Naive thymus-derived CD8-positive, alpha-beta T cell (primary cell): Measurements from ENCODE around the gene TRUB1. TPM values are rescaled to one million over a fixed set of nuclear protein-coding genes. Genes with fewer than 3 reads are reported as not detected.
A peak's percentile ranks its signal among the peaks of the same experiment; 100 is the strongest.

Experiments used
- ATAC-seq, 2 donors: fragments of 150-1000 bp; cut with Tn5 transposase in 1 of 2; sonication (Bioruptor Pico), chemical (Tn5 transposase) in 1 of 2; 1 replicate in 1 of 2; 2 replicates in 1 of 2; pipeline ENCODE4 v1.10.0; 2021; ENCODE audit warnings: mild to moderate bottlenecking in 2 of 2, moderate library complexity in 2 of 2
- POLR2A ChIA-PET: fragments of 350-600 bp; sonication (Branson Sonifier 250); formaldehyde crosslinking; loops from one replicate; lab custom pipeline; 2021; ENCODE audit warnings: antibody characterized with exemption; lab: Charles Lee
- DNase-seq, 10 donors: peaks; one replicate each; pipeline versions ENCODE4 v3.0.0 to v3.0.0-alpha.2; 2020 to 2022
- H3K27ac Mint-ChIP-seq, 10 donors: one replicate each; pipeline ENCODE4 v1.8.0; 2020 to 2022; ENCODE audit warnings: mild to moderate bottlenecking in 10 of 10, mixed read lengths in 10 of 10, moderate library complexity in 4 of 10, inconsistent platforms in 1 of 10
- H3K27me3 Mint-ChIP-seq, 5 donors: one replicate each; pipeline ENCODE4 v1.8.0; 2021 to 2022; ENCODE audit warnings: mixed read lengths in 5 of 5
- H3K36me3 Mint-ChIP-seq, 3 donors: one replicate each; pipeline ENCODE4 v1.8.0; 2020 to 2022; ENCODE audit warnings: mixed read lengths in 3 of 3, mild to moderate bottlenecking in 2 of 3, inconsistent platforms in 1 of 3
- H3K4me1 Mint-ChIP-seq, 4 donors: one replicate each; pipeline ENCODE4 v1.8.0; 2021 to 2022; ENCODE audit warnings: mixed read lengths in 4 of 4
- H3K4me3 Mint-ChIP-seq, 10 donors: one replicate each; pipeline ENCODE4 v1.8.0; 2020 to 2022; ENCODE audit warnings: mild to moderate bottlenecking in 10 of 10, mixed read lengths in 10 of 10, moderate library complexity in 6 of 10, inconsistent platforms in 1 of 10
- H3K9me3 Mint-ChIP-seq, 9 donors: one replicate each; pipeline ENCODE4 v1.8.0; 2020 to 2022; ENCODE audit warnings: mixed read lengths in 9 of 9, mild to moderate bottlenecking in 3 of 9, inconsistent platforms in 1 of 9, moderate library complexity in 1 of 9
- polyA plus RNA-seq, 3 donors: library from polyadenylated mRNA; unstranded; fragments of 300-500 nt; fragmentation: Illumina TruSeq; gene quantifications; one replicate each; pipeline ENCODE4 v1.2.3, GENCODE V29; 2021
- total RNA-seq, 8 experiments: library from RNA in 2 of 8; stranded (reverse) in 2 of 8; gene quantifications; one replicate each; pipeline ENCODE4 v1.2.3 and lab custom pipeline; 2021 to 2026

Gene TRUB1
- total and polyA plus RNA-seq, 5 experiments from 2014 or later, result 9.2 to 12.9 (median 11.5) TPM

- POLR2A ChIA-PET, result no interaction called here
- peaks cover 13 to 60% (median 27%) of the 10 kb centered on the region in 3 donors for H3K36me3 Mint-ChIP-seq
- H3K4me3 Mint-ChIP-seq, result no peak overlapping the region
- peaks cover 0 to 4% (median 0%) of the 10 kb centered on the region in 9 donors for H3K9me3 Mint-ChIP-seq
- no peaks in the 10 kb centered on the region for H3K27me3 Mint-ChIP-seq
- DNase-seq, result no peak
- H3K27ac Mint-ChIP-seq, result peak overlapping the region in 1 of 10 donors; percentile 59
- H3K4me1 Mint-ChIP-seq, result peaks cover 11 to 48% (median 22%) of the 10 kb centered on the region in 4 donors
- no peak for ATAC-seq
These were observed 19.7 kb downstream of the TRUB1 start for GRCh38 chr10:114957673-114958072.

- Mint-ChIP-seq H3K27ac (no peak overlapping the region), H3K4me3 (no peak overlapping the region), H3K9me3 (peaks cover 0 to 8% (median 0%) of the 10 kb centered on the region in 9 donors), H3K36me3 (peaks cover 19 to 42% (median 40%) of the 10 kb centered on the region in 3 donors), H3K4me1 (peaks cover 18 to 38% (median 31%) of the 10 kb centered on the region in 4 donors), H3K27me3 (no peaks in the 10 kb centered on the region)
- ATAC-seq, result no peak
- POLR2A ChIA-PET, result no interaction called here
- no peak for DNase-seq
These were observed 24.4 kb downstream of the TRUB1 start for GRCh38 chr10:114962441-114962840.

- no peak for ATAC-seq
- POLR2A ChIA-PET, result no interaction called here
- Mint-ChIP-seq H3K9me3 (peaks cover 0 to 8% (median 0%) of the 10 kb centered on the region in 9 donors), H3K4me3 (no peak overlapping the region), H3K27me3 (no peaks in the 10 kb centered on the region), H3K27ac (no peak overlapping the region), H3K4me1 (peaks cover 22 to 44% (median 37%) of the 10 kb centered on the region in 4 donors), H3K36me3 (peaks cover 19 to 44% (median 40%) of the 10 kb centered on the region in 3 donors)
- no peak for DNase-seq
These were observed 25.9 kb downstream of the TRUB1 start for GRCh38 chr10:114963908-114964307.

- peak overlapping the region in 4 of 10 donors; percentile 11 to 33 (median 17) for H3K27ac Mint-ChIP-seq
- H3K4me3 Mint-ChIP-seq, result no peak overlapping the region
- H3K36me3 Mint-ChIP-seq, result peaks cover 14 to 33% (median 25%) of the 10 kb centered on the region in 3 donors
- peaks cover 25 to 48% (median 35%) of the 10 kb centered on the region in 4 donors for H3K4me1 Mint-ChIP-seq
- POLR2A ChIA-PET, result no interaction called here
- ATAC-seq, result no peak
- no peaks in the 10 kb centered on the region for H3K27me3 Mint-ChIP-seq
- peaks cover 0 to 8% (median 0%) of the 10 kb centered on the region in 9 donors for H3K9me3 Mint-ChIP-seq
- DNase-seq, result no peak
These were observed 29.1 kb downstream of the TRUB1 start for GRCh38 chr10:114967071-114967470.

- Mint-ChIP-seq H3K27me3 (no peaks in the 10 kb centered on the region), H3K36me3 (peaks cover 5 to 47% (median 10%) of the 10 kb centered on the region in 3 donors), H3K4me3 (no peak overlapping the region), H3K27ac (peak overlapping the region in 5 of 10 donors; percentile 39 to 59 (median 48)), H3K9me3 (no peaks in the 10 kb centered on the region), H3K4me1 (peaks cover 18 to 31% (median 26%) of the 10 kb centered on the region in 4 donors)
- no peak for DNase-seq
- peak in 1 of 2 donors; percentile 29 for ATAC-seq
- POLR2A ChIA-PET, result no interaction called here
These were observed 32.5 kb downstream of the TRUB1 start for GRCh38 chr10:114970515-114970914.

- no peak overlapping the region for H3K4me3 Mint-ChIP-seq
- H3K36me3 Mint-ChIP-seq, result peaks cover 5 to 52% (median 10%) of the 10 kb centered on the region in 3 donors
- ATAC-seq, result no peak
- H3K27me3 Mint-ChIP-seq, result no peaks in the 10 kb centered on the region
- no peak overlapping the region for H3K27ac Mint-ChIP-seq
- peaks cover under 1 to 16% (median 13%) of the 10 kb centered on the region in 4 donors for H3K4me1 Mint-ChIP-seq
- POLR2A ChIA-PET, result no interaction called here
- H3K9me3 Mint-ChIP-seq, result no peaks in the 10 kb centered on the region
- no peak for DNase-seq
These were observed 35.3 kb downstream of the TRUB1 start for GRCh38 chr10:114973306-114973705.

GRCh38 chr10:114973997-114974396 is 36.0 kb downstream of the TRUB1 start:
- ATAC-seq, result no peak
- POLR2A ChIA-PET, result no interaction called here
- no peak overlapping the region for H3K4me3 Mint-ChIP-seq
- DNase-seq, result no peak
- peaks cover 5 to 56% (median 17%) of the 10 kb centered on the region in 3 donors for H3K36me3 Mint-ChIP-seq
- no peak overlapping the region for H3K27ac Mint-ChIP-seq
- H3K27me3 Mint-ChIP-seq, result no peaks in the 10 kb centered on the region
- H3K4me1 Mint-ChIP-seq, result peaks cover 0 to 13% (median 10%) of the 10 kb centered on the region in 4 donors
- no peaks in the 10 kb centered on the region for H3K9me3 Mint-ChIP-seq

GRCh38 chr10:114974625-114975024 is 36.6 kb downstream of the TRUB1 start:
- POLR2A ChIA-PET, result no interaction called here
- Mint-ChIP-seq H3K4me3 (no peak overlapping the region), H3K4me1 (peaks cover 0 to 11% (median 8%) of the 10 kb centered on the region in 4 donors), H3K27me3 (no peaks in the 10 kb centered on the region), H3K27ac (peak overlapping the region in 1 of 10 donors; percentile 20), H3K9me3 (no peaks in the 10 kb centered on the region), H3K36me3 (peaks cover 5 to 58% (median 18%) of the 10 kb centered on the region in 3 donors)
- DNase-seq, result no peak
- no peak for ATAC-seq

- POLR2A ChIA-PET, result no interaction called here
- Mint-ChIP-seq H3K36me3 (peaks cover 5 to 62% (median 22%) of the 10 kb centered on the region in 3 donors), H3K4me1 (peaks cover 0 to 8% (median 7%) of the 10 kb centered on the region in 4 donors), H3K4me3 (no peak overlapping the region), H3K27me3 (no peaks in the 10 kb centered on the region), H3K9me3 (peaks cover 0 to 2% (median 0%) of the 10 kb centered on the region in 9 donors), H3K27ac (peak overlapping the region in 1 of 10 donors; percentile 20)
- no peak for DNase-seq
- no peak for ATAC-seq
These were observed 37.1 kb downstream of the TRUB1 start for GRCh38 chr10:114975091-114975490.

GRCh38 chr10:114982989-114983388 is 45.0 kb downstream of the TRUB1 start:
- POLR2A ChIA-PET, result interaction anchor here (0.8 kb wide), 1 partner anchor 11 kb away, joined by 4 read pairs; no protein-coding TSS in a partner anchor
- Mint-ChIP-seq H3K36me3 (peaks cover 44 to 77% (median 67%) of the 10 kb centered on the region in 3 donors), H3K27me3 (no peaks in the 10 kb centered on the region), H3K9me3 (peaks cover 16 to 59% (median 30%) of the 10 kb centered on the region in 9 donors), H3K4me1 (peaks cover 0 to 5% (median 0%) of the 10 kb centered on the region in 4 donors), H3K27ac (no peak overlapping the region), H3K4me3 (no peak overlapping the region)
- no peak for DNase-seq
- no peak for ATAC-seq

- Mint-ChIP-seq H3K4me3 (no peak overlapping the region), H3K36me3 (peaks cover 40 to 66% (median 46%) of the 10 kb centered on the region in 3 donors), H3K27me3 (no peaks in the 10 kb centered on the region), H3K27ac (no peak overlapping the region), H3K9me3 (peaks cover 12 to 38% (median 22%) of the 10 kb centered on the region in 9 donors), H3K4me1 (peaks cover 0 to 5% (median 0%) of the 10 kb centered on the region in 4 donors)
- ATAC-seq (no peak), DNase-seq (no peak)
- POLR2A ChIA-PET, result no interaction called here
These were observed 50.0 kb downstream of the TRUB1 start for GRCh38 chr10:114987995-114988394.

- no peak overlapping the region for H3K27ac Mint-ChIP-seq
- POLR2A ChIA-PET, result no interaction called here
- H3K4me3 Mint-ChIP-seq, result no peak overlapping the region
- DNase-seq (no peak), ATAC-seq (no peak)
- H3K4me1 Mint-ChIP-seq, result peaks cover 0 to 4% (median 0%) of the 10 kb centered on the region in 4 donors
- peaks cover 0 to 12% (median 1%) of the 10 kb centered on the region in 9 donors for H3K9me3 Mint-ChIP-seq
- H3K27me3 Mint-ChIP-seq, result no peaks in the 10 kb centered on the region
- peaks cover 16 to 53% (median 29%) of the 10 kb centered on the region in 3 donors for H3K36me3 Mint-ChIP-seq
These were observed 52.6 kb downstream of the TRUB1 start for GRCh38 chr10:114990586-114990985.

- no peak overlapping the region for H3K27ac Mint-ChIP-seq
- H3K36me3 Mint-ChIP-seq, result peaks cover 13 to 52% (median 27%) of the 10 kb centered on the region in 3 donors
- H3K9me3 Mint-ChIP-seq, result peaks cover 0 to 8% (median 1%) of the 10 kb centered on the region in 9 donors
- no peak for DNase-seq
- POLR2A ChIA-PET, result no interaction called here
- no peak for ATAC-seq
- no peak overlapping the region for H3K4me3 Mint-ChIP-seq
- H3K4me1 Mint-ChIP-seq, result peaks cover 0 to 2% (median 0%) of the 10 kb centered on the region in 4 donors
- H3K27me3 Mint-ChIP-seq, result no peaks in the 10 kb centered on the region
These were observed 53.0 kb downstream of the TRUB1 start for GRCh38 chr10:114990991-114991390.
